Astrocyte (in vitro differentiated cells and primary cell): Measurements from ENCODE around the gene UBE2E2. TPM values are rescaled to one million over a fixed set of nuclear protein-coding genes. Genes with fewer than 3 reads are reported as not detected.

Experiments
- DNase-seq: peaks from one replicate; pipeline ENCODE4 v3.0.0-alpha.2; 2010; ENCODE audit warnings: low read depth
- FAIRE-seq: peaks from 2 replicates; lab custom pipeline; 2011; peaks lifted over from hg19 to GRCh38; lab: Jason Lieb, UNC
- H2AFZ ChIP-seq: 2 replicates; pipeline ENCODE4 v1.6.0; 2012; ENCODE audit warnings: low read depth, low read length, inconsistent platforms
- H3K27ac ChIP-seq: 2 replicates; pipeline ENCODE4 v1.5.1; 2011; ENCODE audit warnings: low read depth, low read length, inconsistent platforms
- H3K27me3 ChIP-seq: 2 replicates; pipeline ENCODE4 v1.6.0; 2011; ENCODE audit warnings: low read length, inconsistent platforms; ENCODE audit not compliant: insufficient read depth
- H3K36me3 ChIP-seq: 2 replicates; pipeline ENCODE4 v1.5.1; 2011; ENCODE audit warnings: low read length, inconsistent platforms; ENCODE audit not compliant: insufficient read depth
- H3K4me1 ChIP-seq: 2 replicates; pipeline ENCODE4 v1.5.1; 2011; ENCODE audit warnings: low read length, inconsistent platforms; ENCODE audit not compliant: insufficient read depth
- H3K4me2 ChIP-seq: 2 replicates; pipeline ENCODE4 v1.6.0; 2012; ENCODE audit warnings: low read length, inconsistent platforms
- H3K4me3 ChIP-seq: 2 replicates; pipeline ENCODE4 v1.5.1; 2011; ENCODE audit warnings: low read depth, mild to moderate bottlenecking, low read length, inconsistent platforms; ENCODE audit not compliant: insufficient read depth
- H3K79me2 ChIP-seq: 2 replicates; pipeline ENCODE4 v1.6.0; 2012; ENCODE audit warnings: mild to moderate bottlenecking, low read length, inconsistent platforms; ENCODE audit not compliant: insufficient read depth
- H3K9ac ChIP-seq: 2 replicates; pipeline ENCODE4 v1.6.0; 2012; ENCODE audit warnings: mild to moderate bottlenecking, low read length, inconsistent platforms
- H3K9me3 ChIP-seq: 2 replicates; pipeline ENCODE4 v1.5.1; 2012; ENCODE audit warnings: low read depth, mild to moderate bottlenecking, low read length, inconsistent platforms; ENCODE audit not compliant: insufficient read depth
- H4K20me1 ChIP-seq: 2 replicates; pipeline ENCODE4 v1.6.0; 2012; ENCODE audit warnings: low read length, inconsistent platforms; ENCODE audit not compliant: insufficient read depth
- H3K27ac Mint-ChIP-seq: one replicate; pipeline ENCODE4 v1.8.0; 2021; ENCODE audit warnings: mild to moderate bottlenecking, mixed read lengths; ENCODE audit not compliant: unreplicated experiment
- H3K27me3 Mint-ChIP-seq: one replicate; pipeline ENCODE4 v1.8.0; 2021; ENCODE audit warnings: low read depth, mixed read lengths; ENCODE audit not compliant: unreplicated experiment
- H3K36me3 Mint-ChIP-seq: one replicate; pipeline ENCODE4 v1.8.0; 2021; ENCODE audit warnings: low read depth, mixed read lengths; ENCODE audit not compliant: unreplicated experiment
- H3K4me1 Mint-ChIP-seq: one replicate; pipeline ENCODE4 v1.8.0; 2021; ENCODE audit warnings: low read depth, mixed read lengths; ENCODE audit not compliant: unreplicated experiment
- H3K4me3 Mint-ChIP-seq: one replicate; pipeline ENCODE4 v1.8.0; 2021; ENCODE audit warnings: mild to moderate bottlenecking, moderate library complexity, mixed read lengths; ENCODE audit not compliant: unreplicated experiment
- H3K9me3 Mint-ChIP-seq: one replicate; pipeline ENCODE4 v1.8.0; 2021; ENCODE audit warnings: mild to moderate bottlenecking, mixed read lengths; ENCODE audit not compliant: unreplicated experiment
- EZH2 ChIP-seq: IDR thresholded peaks from 2 replicates; pipeline ENCODE4 v1.6.1; 2012; ENCODE audit warnings: mild to moderate bottlenecking, low read length, inconsistent platforms; ENCODE audit not compliant: insufficient read depth
- total RNA-seq: library from RNA; stranded (reverse); gene quantifications from 2 replicates; pipeline ENCODE4 v1.2.1, GENCODE V29; 2021
- TF ChIP-seq, protein P1 (sequence below): IDR thresholded peaks from 2 replicates; pipeline ENCODE4 v1.5.1; 2011; ENCODE audit warnings: low read depth, mild to moderate bottlenecking, inconsistent platforms, low read length, moderate library complexity; ENCODE audit not compliant: insufficient read depth

The UBE2E2 gene
- total RNA-seq, 1 donor from 2014 or later = 89.8 TPM

DNA sequence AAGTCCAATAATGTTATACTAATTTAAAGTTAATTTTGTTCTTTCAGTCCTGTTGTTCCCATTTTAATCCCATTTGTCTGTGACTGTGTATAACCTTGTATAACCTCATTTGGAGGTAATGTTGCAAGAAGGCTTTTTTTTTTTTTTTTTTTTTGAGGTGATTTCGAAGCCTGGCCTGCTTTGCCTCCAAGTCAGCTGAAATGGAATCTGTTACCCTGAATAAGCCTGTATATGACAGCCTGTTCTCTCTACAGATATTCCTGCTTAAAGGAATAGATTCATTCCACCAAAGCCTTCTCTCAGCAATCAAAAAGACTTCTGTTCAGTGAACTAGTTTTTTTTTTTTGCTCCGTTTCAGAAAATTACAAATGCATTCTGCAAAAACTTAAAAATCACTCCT, 330.9 kb downstream of the UBE2E2 start:
- no peak for FAIRE-seq

DNA sequence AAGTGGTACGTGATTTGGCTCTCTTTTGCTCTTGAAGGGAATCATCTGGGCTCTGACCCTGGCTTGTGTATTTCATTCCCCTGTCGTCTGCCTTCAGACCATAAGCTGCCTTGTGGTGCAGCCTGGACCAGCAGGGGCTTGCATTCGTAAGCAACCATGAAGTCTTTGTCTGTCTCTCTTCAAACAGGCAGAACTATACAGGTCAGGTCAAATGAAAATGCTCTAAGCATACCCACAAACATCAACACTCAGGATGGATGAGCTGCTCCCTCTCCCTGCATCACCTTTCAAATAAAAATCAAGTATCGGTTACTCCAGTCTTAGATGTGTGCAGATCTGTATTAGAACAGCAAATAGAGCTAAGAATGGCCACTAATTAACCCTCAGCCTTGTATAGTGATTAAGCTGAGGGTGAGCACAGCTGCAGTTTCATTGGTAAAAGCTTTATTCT, 334.0 kb downstream of the UBE2E2 start:
- Histone ChIP-seq H3K9me3 (no peaks in the 10 kb centered on the region), H2AFZ (no peak overlapping the region), H3K79me2 (no peaks in the 10 kb centered on the region), H3K4me1 (no peaks in the 10 kb centered on the region), H3K27me3 (no peaks in the 10 kb centered on the region), H3K36me3 (no peaks in the 10 kb centered on the region), H4K20me1 (no peaks in the 10 kb centered on the region), H3K4me2 (no peak overlapping the region), H3K4me3 (no peak overlapping the region), H3K9ac (no peak overlapping the region), H3K27ac (no peak overlapping the region)
- FAIRE-seq (no peak), DNase-seq (no peak)
- Mint-ChIP-seq H3K36me3 (no peaks in the 10 kb centered on the region), H3K4me1 (peaks cover 3% of the 10 kb centered on the region), H3K27ac (no peak overlapping the region), H3K9me3 (no peaks in the 10 kb centered on the region), H3K27me3 (no peaks in the 10 kb centered on the region), H3K4me3 (no peak overlapping the region)
- TF ChIP-seq, protein P1, sequence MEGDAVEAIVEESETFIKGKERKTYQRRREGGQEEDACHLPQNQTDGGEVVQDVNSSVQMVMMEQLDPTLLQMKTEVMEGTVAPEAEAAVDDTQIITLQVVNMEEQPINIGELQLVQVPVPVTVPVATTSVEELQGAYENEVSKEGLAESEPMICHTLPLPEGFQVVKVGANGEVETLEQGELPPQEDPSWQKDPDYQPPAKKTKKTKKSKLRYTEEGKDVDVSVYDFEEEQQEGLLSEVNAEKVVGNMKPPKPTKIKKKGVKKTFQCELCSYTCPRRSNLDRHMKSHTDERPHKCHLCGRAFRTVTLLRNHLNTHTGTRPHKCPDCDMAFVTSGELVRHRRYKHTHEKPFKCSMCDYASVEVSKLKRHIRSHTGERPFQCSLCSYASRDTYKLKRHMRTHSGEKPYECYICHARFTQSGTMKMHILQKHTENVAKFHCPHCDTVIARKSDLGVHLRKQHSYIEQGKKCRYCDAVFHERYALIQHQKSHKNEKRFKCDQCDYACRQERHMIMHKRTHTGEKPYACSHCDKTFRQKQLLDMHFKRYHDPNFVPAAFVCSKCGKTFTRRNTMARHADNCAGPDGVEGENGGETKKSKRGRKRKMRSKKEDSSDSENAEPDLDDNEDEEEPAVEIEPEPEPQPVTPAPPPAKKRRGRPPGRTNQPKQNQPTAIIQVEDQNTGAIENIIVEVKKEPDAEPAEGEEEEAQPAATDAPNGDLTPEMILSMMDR = no peak
- TF ChIP-seq EZH2 = no peak

More for the DNA sequence above, 330.9 kb downstream of the UBE2E2 start:
- Histone ChIP-seq H3K36me3 (no peaks in the 10 kb centered on the region), H3K27me3 (no peaks in the 10 kb centered on the region), H3K4me3 (no peak overlapping the region), H3K27ac (no peak overlapping the region), H3K9ac (no peak overlapping the region), H3K79me2 (no peaks in the 10 kb centered on the region), H4K20me1 (no peaks in the 10 kb centered on the region), H3K9me3 (no peaks in the 10 kb centered on the region), H2AFZ (no peak overlapping the region), H3K4me1 (no peaks in the 10 kb centered on the region), H3K4me2 (no peak overlapping the region)
- no peak overlapping the region for H3K27ac Mint-ChIP-seq
- H3K4me3 Mint-ChIP-seq = no peak overlapping the region
- DNase-seq = no peak
- no peaks in the 10 kb centered on the region for H3K9me3 Mint-ChIP-seq
- peaks cover 3% of the 10 kb centered on the region for H3K4me1 Mint-ChIP-seq
- H3K27me3 Mint-ChIP-seq = no peaks in the 10 kb centered on the region
- no peaks in the 10 kb centered on the region for H3K36me3 Mint-ChIP-seq
- no peak for TF ChIP-seq EZH2
- TF ChIP-seq, protein P1 = no peak

DNA sequence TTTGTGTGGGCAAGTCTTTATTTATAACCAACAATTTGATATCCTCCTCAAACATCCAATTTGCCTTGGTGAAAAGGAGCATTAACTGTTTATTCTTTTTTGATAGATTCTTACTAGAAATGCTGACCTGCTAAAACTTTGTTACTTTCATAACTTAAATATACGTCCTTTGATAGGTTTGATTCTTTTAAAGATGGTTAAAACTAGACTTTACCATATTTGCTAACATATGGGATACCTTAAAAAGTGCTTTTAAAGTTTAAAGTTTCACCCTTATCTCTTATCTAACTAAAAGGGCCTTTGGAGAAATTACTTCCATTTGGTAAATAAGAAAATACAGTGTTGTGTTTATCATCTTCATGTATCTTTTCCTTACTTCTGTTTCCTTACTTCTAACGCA, 336.1 kb downstream of the UBE2E2 start:
- Histone ChIP-seq H3K36me3 (no peaks in the 10 kb centered on the region), H3K27ac (no peak overlapping the region), H3K4me1 (no peaks in the 10 kb centered on the region), H3K4me3 (no peak overlapping the region), H3K9ac (no peak overlapping the region), H4K20me1 (no peaks in the 10 kb centered on the region), H3K9me3 (no peaks in the 10 kb centered on the region), H3K79me2 (no peaks in the 10 kb centered on the region), H2AFZ (no peak overlapping the region), H3K4me2 (no peak overlapping the region), H3K27me3 (no peaks in the 10 kb centered on the region)
- TF ChIP-seq, protein P1 = no peak
- no peak for TF ChIP-seq EZH2
- no peaks in the 10 kb centered on the region for H3K9me3 Mint-ChIP-seq
- H3K4me1 Mint-ChIP-seq = peaks cover 3% of the 10 kb centered on the region
- H3K4me3 Mint-ChIP-seq = no peak overlapping the region
- no peaks in the 10 kb centered on the region for H3K27me3 Mint-ChIP-seq
- FAIRE-seq (no peak), DNase-seq (no peak)
- peaks cover 2% of the 10 kb centered on the region for H3K36me3 Mint-ChIP-seq
- H3K27ac Mint-ChIP-seq = no peak overlapping the region
